ENCODE results near the gene ABAT.

GRCh38 chr16:8798535-8799157 lies 124.2 kb downstream of the ABAT start:
- TF ChIP-seq CTCF (IDR thresholded peaks at IDR 0.05) (no peak), POLR2A (IDR thresholded peaks at IDR 0.05) (no peak), EP300 (IDR thresholded peaks at IDR 0.05) (no peak)

Measured in tibial nerve (tissue), 4 donors.